Endodermal cell (in vitro differentiated cells): ENCODE data around the gene SAMD11. TPM values are rescaled to one million over a fixed set of nuclear protein-coding genes. Genes with fewer than 3 reads are reported as not detected.
"Not testable (repeated sequence)": the region's sequence is repeated elsewhere in the genome, so short reads cannot be mapped to it uniquely, and the experiment has no call there.

ENCODE experiments used
- DNase-seq: peaks from one replicate; pipeline ENCODE4 v3.0.0-alpha.2; 2017
- H3K27ac ChIP-seq: 2 replicates; pipeline ENCODE4 v1.5.1; 2013; ENCODE audit warnings: mild to moderate bottlenecking, low read depth, low read length, moderate library complexity
- H3K27me3 ChIP-seq: 2 replicates; pipeline ENCODE4 v1.6.1; 2013; ENCODE audit warnings: mild to moderate bottlenecking, low read length, moderate library complexity; ENCODE audit not compliant: insufficient read depth, control insufficient read depth, poor library complexity, severe bottlenecking
- H3K36me3 ChIP-seq: 2 replicates; pipeline ENCODE4 v1.7.0; 2013; ENCODE audit warnings: mild to moderate bottlenecking, low read length, moderate library complexity; ENCODE audit not compliant: control insufficient read depth, insufficient read depth
- H3K4me1 ChIP-seq: one replicate; pipeline ENCODE4 v1.7.0; 2013; ENCODE audit warnings: low read length; ENCODE audit not compliant: control insufficient read depth, insufficient read depth
- H3K4me3 ChIP-seq: 2 replicates; pipeline ENCODE4 v1.5.1; 2013; ENCODE audit warnings: mild to moderate bottlenecking, low read length, moderate library complexity
- H3K9ac ChIP-seq: 2 replicates; pipeline ENCODE4 v1.6.1; 2013; ENCODE audit warnings: mild to moderate bottlenecking, low read length, moderate library complexity; ENCODE audit not compliant: poor library complexity, severe bottlenecking; ENCODE audit errors: extremely low read depth
- H3K9me3 ChIP-seq: 2 replicates; pipeline ENCODE4 v1.6.1; 2013; ENCODE audit warnings: mild to moderate bottlenecking, low read length, moderate library complexity; ENCODE audit not compliant: control insufficient read depth
- H3K27ac Mint-ChIP-seq: 2 replicates; pipeline ENCODE4 v1.8.0; 2020; ENCODE audit warnings: mixed read lengths
- H3K27me3 Mint-ChIP-seq: 2 replicates; pipeline ENCODE4 v1.8.0; 2021; ENCODE audit warnings: mild to moderate bottlenecking, mixed read lengths; ENCODE audit not compliant: insufficient read depth
- H3K36me3 Mint-ChIP-seq: 2 replicates; pipeline ENCODE4 v1.8.0; 2020; ENCODE audit warnings: low read depth, mixed read lengths
- H3K4me1 Mint-ChIP-seq: 2 replicates; pipeline ENCODE4 v1.8.0; 2020; ENCODE audit warnings: mixed read lengths
- H3K4me3 Mint-ChIP-seq: 2 replicates; pipeline ENCODE4 v1.8.0; 2020; ENCODE audit warnings: mild to moderate bottlenecking, moderate library complexity, mixed read lengths
- H3K9me3 Mint-ChIP-seq: 2 replicates; pipeline ENCODE4 v1.8.0; 2020; ENCODE audit warnings: mild to moderate bottlenecking, mixed read lengths
- CTCF ChIP-seq: fragments of 200-600 bp; sonication (generic); conservative IDR thresholded peaks from 2 replicates; pipeline ENCODE4 v1.5.0; 2021; ENCODE audit warnings: antibody characterized with exemption, mild to moderate bottlenecking
- WGBS, 2 experiments: methylation state at CpG; one replicate each; pipeline versions ENCODE4 v1.1.5 to v1.1.7; 2013; ENCODE audit warnings: missing lambda C conversion rate in 2 of 2, mixed read lengths in 1 of 2; ENCODE audit not compliant: insufficient coverage in 1 of 2, insufficient read length in 1 of 2; 5-methylcytosine and 5-hydroxymethylcytosine counted together
- total RNA-seq, 2 donors: library from RNA; stranded (reverse); fragmentation: NEBNext Ultra II Directional in 1 of 2; extraction: Animal tissue kit (Norgen Biotek cat#: 25700) in 1 of 2; gene quantifications; 2 replicates in 1 of 2; 3 replicates in 1 of 2; pipeline ENCODE4 v1.2.1, GENCODE V29; 2021

The SAMD11 gene
- total RNA-seq, 2 donors from 2014 or later = 152 to 156 TPM

GRCh38 chr1:890234-890633 is 33.5 kb upstream of the SAMD11 start:
- DNase-seq, H3K27ac Mint-ChIP-seq, H3K36me3 Mint-ChIP-seq, H3K36me3 ChIP-seq, H3K4me1 ChIP-seq, H3K4me3 Mint-ChIP-seq, H3K27ac ChIP-seq, H3K9me3 ChIP-seq, H3K9ac ChIP-seq, H3K9me3 Mint-ChIP-seq, H3K4me1 Mint-ChIP-seq, H3K4me3 ChIP-seq: not testable (repeated sequence)
- 85 to 89% methylated on average over 8 to 9 of the region's 9 CpGs for WGBS, 2 experiments
- peaks cover 51% of the 10 kb centered on the region for H3K27me3 Mint-ChIP-seq
- H3K27me3 ChIP-seq = peaks cover 50% of the 10 kb centered on the region

- no peaks in the 10 kb centered on the region for H3K4me1 ChIP-seq
- no peak overlapping the region for H3K4me3 Mint-ChIP-seq
- peaks cover 5% of the 10 kb centered on the region for H3K9me3 Mint-ChIP-seq
- no peak overlapping the region for H3K9ac ChIP-seq
- no peaks in the 10 kb centered on the region for H3K36me3 Mint-ChIP-seq
- H3K27ac Mint-ChIP-seq = no peak overlapping the region
- no peak for DNase-seq
- no peaks in the 10 kb centered on the region for H3K36me3 ChIP-seq
- peaks cover 5% of the 10 kb centered on the region for H3K4me1 Mint-ChIP-seq
- peaks cover 47% of the 10 kb centered on the region for H3K27me3 Mint-ChIP-seq
- H3K4me3 ChIP-seq = no peak overlapping the region
- 87 to 91% methylated on average over 3 of the region's 3 CpGs for WGBS, 2 experiments
- TF ChIP-seq CTCF = no peak
- H3K9me3 ChIP-seq = no peaks in the 10 kb centered on the region
- H3K27me3 ChIP-seq = peaks cover 46% of the 10 kb centered on the region
- no peak overlapping the region for H3K27ac ChIP-seq
Measured at GRCh38 chr1:890661-891060, 33.1 kb upstream of the SAMD11 start.

GRCh38 chr1:897226-897625 is 26.5 kb upstream of the SAMD11 start:
- H3K4me1 ChIP-seq = no peaks in the 10 kb centered on the region
- no peak for TF ChIP-seq CTCF
- Mint-ChIP-seq H3K27ac (no peak overlapping the region), H3K4me3 (no peak overlapping the region), H3K27me3 (peaks cover 44% of the 10 kb centered on the region), H3K36me3 (no peaks in the 10 kb centered on the region), H3K9me3 (peaks cover 2% of the 10 kb centered on the region), H3K4me1 (peaks cover 12% of the 10 kb centered on the region)
- H3K4me3 ChIP-seq = no peak overlapping the region
- H3K9me3 ChIP-seq = no peaks in the 10 kb centered on the region
- H3K27me3 ChIP-seq = peaks cover 6% of the 10 kb centered on the region
- no peak overlapping the region for H3K27ac ChIP-seq
- peak; percentile 25 for DNase-seq
- WGBS, 2 experiments = 92 to 94% methylated on average over 6 to 8 of the region's 8 CpGs
- H3K36me3 ChIP-seq = no peaks in the 10 kb centered on the region
- H3K9ac ChIP-seq = no peak overlapping the region

GRCh38 chr1:897951-898350 is 25.8 kb upstream of the SAMD11 start:
- H3K27me3 Mint-ChIP-seq = peaks cover 46% of the 10 kb centered on the region
- peak; percentile 5 for DNase-seq
- not testable (repeated sequence) for H3K36me3 ChIP-seq

More at GRCh38 chr1:897951-898350, 25.8 kb upstream of the SAMD11 start:
- H3K9me3 ChIP-seq, H3K36me3 Mint-ChIP-seq, H3K9ac ChIP-seq, H3K27ac Mint-ChIP-seq, H3K4me3 Mint-ChIP-seq, H3K27ac ChIP-seq, H3K27me3 ChIP-seq, H3K9me3 Mint-ChIP-seq, H3K4me3 ChIP-seq, H3K4me1 ChIP-seq: not testable (repeated sequence)
- peaks cover 12% of the 10 kb centered on the region for H3K4me1 Mint-ChIP-seq
- 78 to 88% methylated on average over 13 to 15 of the region's 17 CpGs for WGBS, 2 experiments
